Type B pancreatic cell (in vitro differentiated cells): Measurements from ENCODE around the gene FRMD4A. TPM values are rescaled to one million over a fixed set of nuclear protein-coding genes. Genes with fewer than 3 reads are reported as not detected.

ENCODE experiments used
- DNase-seq: peaks from one replicate; pipeline ENCODE4 v3.0.0; 2021; ENCODE audit warnings: mixed read lengths; ENCODE audit not compliant: unreplicated experiment; ENCODE audit errors: extremely low spot score
- H3K27ac Mint-ChIP-seq: 2 replicates; pipeline ENCODE4 v1.8.0; 2021; ENCODE audit warnings: mild to moderate bottlenecking, mixed read lengths
- H3K27me3 Mint-ChIP-seq: 2 replicates; pipeline ENCODE4 v1.8.0; 2021; ENCODE audit warnings: mixed read lengths
- H3K36me3 Mint-ChIP-seq: 2 replicates; pipeline ENCODE4 v1.8.0; 2021; ENCODE audit warnings: mixed read lengths
- H3K4me1 Mint-ChIP-seq: one replicate; pipeline ENCODE4 v1.8.0; 2021; ENCODE audit warnings: mixed read lengths; ENCODE audit not compliant: unreplicated experiment
- H3K4me3 Mint-ChIP-seq: 2 replicates; pipeline ENCODE4 v1.8.0; 2021; ENCODE audit warnings: mild to moderate bottlenecking, mixed read lengths
- H3K9me3 Mint-ChIP-seq: 2 replicates; pipeline ENCODE4 v1.8.0; 2021; ENCODE audit warnings: mixed read lengths
- CTCF ChIP-seq: fragments of 200-600 bp; sonication (generic); conservative IDR thresholded peaks from 2 replicates; pipeline ENCODE4 v1.5.0; 2021; ENCODE audit warnings: antibody characterized with exemption, mild to moderate bottlenecking
- total RNA-seq: library from RNA; stranded (reverse); gene quantifications from 2 replicates; pipeline ENCODE4 v1.2.1, GENCODE V29; 2021; ENCODE audit warnings: low replicate concordance

FRMD4A gene
- total RNA-seq, 1 donor from 2014 or later = 88.9 TPM

- TF ChIP-seq CTCF = no peak
- Mint-ChIP-seq H3K27me3 (no peaks in the 10 kb centered on the region), H3K4me3 (no peak overlapping the region), H3K36me3 (peaks cover 4% of the 10 kb centered on the region), H3K4me1 (peaks cover 7% of the 10 kb centered on the region), H3K27ac (no peak overlapping the region), H3K9me3 (no peaks in the 10 kb centered on the region)
- no peak for DNase-seq
Observed at GRCh38 chr10:14116021-14116420, 214.7 kb downstream of the FRMD4A start.

DNA sequence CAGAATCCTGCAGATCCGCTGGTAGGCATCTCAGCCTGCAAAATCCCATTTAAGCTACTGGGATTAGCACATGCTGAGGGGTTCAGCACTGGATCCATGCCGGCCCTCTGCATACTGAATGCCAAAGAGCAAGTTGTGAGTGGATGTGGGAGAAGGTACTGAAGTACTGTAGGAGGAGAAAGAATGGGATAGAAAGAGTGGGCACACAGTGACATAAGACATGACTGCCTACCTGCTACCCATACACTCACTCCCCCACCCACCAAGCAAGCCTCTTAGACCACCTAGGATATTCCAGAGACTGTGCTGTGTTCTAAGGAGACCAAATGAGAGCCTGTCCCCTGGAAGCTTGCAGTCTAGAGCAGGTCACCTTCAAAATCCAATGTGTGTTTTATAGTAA lies 215.9 kb downstream of the FRMD4A start:
- TF ChIP-seq CTCF = no peak
- H3K4me1 Mint-ChIP-seq = peaks cover 10% of the 10 kb centered on the region
- H3K27me3 Mint-ChIP-seq = no peaks in the 10 kb centered on the region
- DNase-seq = no peak
- no peaks in the 10 kb centered on the region for H3K9me3 Mint-ChIP-seq
- no peak overlapping the region for H3K4me3 Mint-ChIP-seq
- H3K36me3 Mint-ChIP-seq = peaks cover 4% of the 10 kb centered on the region
- H3K27ac Mint-ChIP-seq = no peak overlapping the region

GRCh38 chr10:14112056-14112455 lies 218.7 kb downstream of the FRMD4A start:
- H3K9me3 Mint-ChIP-seq = no peaks in the 10 kb centered on the region
- H3K4me3 Mint-ChIP-seq = no peak overlapping the region
- no peaks in the 10 kb centered on the region for H3K27me3 Mint-ChIP-seq
- H3K27ac Mint-ChIP-seq = no peak overlapping the region
- no peak for TF ChIP-seq CTCF
- DNase-seq = no peak
- peaks cover 10% of the 10 kb centered on the region for H3K4me1 Mint-ChIP-seq
- H3K36me3 Mint-ChIP-seq = no peaks in the 10 kb centered on the region

GRCh38 chr10:14111208-14111607 lies 219.5 kb downstream of the FRMD4A start:
- Mint-ChIP-seq H3K27ac (no peak overlapping the region), H3K27me3 (no peaks in the 10 kb centered on the region), H3K4me3 (no peak overlapping the region), H3K9me3 (no peaks in the 10 kb centered on the region), H3K4me1 (peaks cover 10% of the 10 kb centered on the region), H3K36me3 (no peaks in the 10 kb centered on the region)
- no peak for TF ChIP-seq CTCF
- no peak for DNase-seq

DNA sequence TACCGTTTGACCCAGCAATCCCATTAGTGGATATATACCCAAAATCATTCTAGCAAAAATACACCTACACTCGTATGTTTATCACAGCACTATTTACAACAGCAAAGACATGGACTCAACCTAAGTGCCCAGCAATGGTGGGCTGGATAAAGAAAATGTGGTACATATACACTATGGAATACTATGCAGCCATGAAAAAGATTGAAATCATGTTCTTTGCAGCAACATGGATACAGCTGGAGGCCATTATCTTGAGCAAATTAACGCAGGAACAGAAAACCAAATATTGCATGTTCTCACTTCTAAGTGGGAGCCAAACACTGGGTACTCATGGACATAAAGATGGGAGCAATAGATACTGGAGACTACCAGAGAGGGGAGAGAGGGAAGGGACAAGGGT lies 223.9 kb downstream of the FRMD4A start:
- Mint-ChIP-seq H3K27ac (no peak overlapping the region), H3K4me1 (peaks cover 6% of the 10 kb centered on the region), H3K4me3 (no peak overlapping the region), H3K27me3 (no peaks in the 10 kb centered on the region), H3K36me3 (no peaks in the 10 kb centered on the region), H3K9me3 (peaks cover 3% of the 10 kb centered on the region)
- TF ChIP-seq CTCF = no peak
- DNase-seq = no peak

GRCh38 chr10:14102056-14102455 lies 228.7 kb downstream of the FRMD4A start:
- no peak overlapping the region for H3K27ac Mint-ChIP-seq
- TF ChIP-seq CTCF = no peak
- H3K4me1 Mint-ChIP-seq = no peaks in the 10 kb centered on the region
- peaks cover 3% of the 10 kb centered on the region for H3K9me3 Mint-ChIP-seq
- no peak overlapping the region for H3K4me3 Mint-ChIP-seq
- H3K36me3 Mint-ChIP-seq = no peaks in the 10 kb centered on the region
- H3K27me3 Mint-ChIP-seq = no peaks in the 10 kb centered on the region
- DNase-seq = no peak
